ENCODE data around the gene ZNF366.

ZNF366 gene

GRCh38 chr5:72459089-72459661 is 48.0 kb downstream of the ZNF366 start:
- Histone ChIP-seq H3K4me3 (ENCODE audit: low read depth, low read length) (no peak overlapping the region), H3K4me1 (no peaks in the 10 kb centered on the region), H3K9me3 (no peaks in the 10 kb centered on the region), H3K36me3 (no peaks in the 10 kb centered on the region), H3K27me3 (no peaks in the 10 kb centered on the region)
- no peak for DNase-seq
- TF ChIP-seq, protein P1, sequence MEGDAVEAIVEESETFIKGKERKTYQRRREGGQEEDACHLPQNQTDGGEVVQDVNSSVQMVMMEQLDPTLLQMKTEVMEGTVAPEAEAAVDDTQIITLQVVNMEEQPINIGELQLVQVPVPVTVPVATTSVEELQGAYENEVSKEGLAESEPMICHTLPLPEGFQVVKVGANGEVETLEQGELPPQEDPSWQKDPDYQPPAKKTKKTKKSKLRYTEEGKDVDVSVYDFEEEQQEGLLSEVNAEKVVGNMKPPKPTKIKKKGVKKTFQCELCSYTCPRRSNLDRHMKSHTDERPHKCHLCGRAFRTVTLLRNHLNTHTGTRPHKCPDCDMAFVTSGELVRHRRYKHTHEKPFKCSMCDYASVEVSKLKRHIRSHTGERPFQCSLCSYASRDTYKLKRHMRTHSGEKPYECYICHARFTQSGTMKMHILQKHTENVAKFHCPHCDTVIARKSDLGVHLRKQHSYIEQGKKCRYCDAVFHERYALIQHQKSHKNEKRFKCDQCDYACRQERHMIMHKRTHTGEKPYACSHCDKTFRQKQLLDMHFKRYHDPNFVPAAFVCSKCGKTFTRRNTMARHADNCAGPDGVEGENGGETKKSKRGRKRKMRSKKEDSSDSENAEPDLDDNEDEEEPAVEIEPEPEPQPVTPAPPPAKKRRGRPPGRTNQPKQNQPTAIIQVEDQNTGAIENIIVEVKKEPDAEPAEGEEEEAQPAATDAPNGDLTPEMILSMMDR (IDR thresholded peaks at IDR 0.05; ENCODE audit: low read depth, low read length) = no peak

- no peaks in the 10 kb centered on the region for H3K27me3 ChIP-seq
- no peak for DNase-seq
- no peak overlapping the region for H3K4me3 ChIP-seq (ENCODE audit: low read depth, low read length)
- no peaks in the 10 kb centered on the region for H3K36me3 ChIP-seq
- TF ChIP-seq, protein P1 (IDR thresholded peaks at IDR 0.05; ENCODE audit: low read depth, low read length) = no peak
- H3K9me3 ChIP-seq = no peaks in the 10 kb centered on the region
- H3K4me1 ChIP-seq = no peaks in the 10 kb centered on the region
Measured at GRCh38 chr5:72458407-72458806, 48.8 kb downstream of the ZNF366 start.

- Histone ChIP-seq H3K4me1 (peaks cover 1% of the 10 kb centered on the region; the same call in 1 of the 2 replicates), H3K27me3 (no peaks in the 10 kb centered on the region), H3K9me3 (no peaks in the 10 kb centered on the region), H3K4me3 (ENCODE audit: low read depth, low read length) (no peak overlapping the region), H3K36me3 (no peaks in the 10 kb centered on the region)
- DNase-seq = no peak
- TF ChIP-seq, protein P1 (IDR thresholded peaks at IDR 0.05; ENCODE audit: low read depth, low read length) = no peak
Measured at GRCh38 chr5:72457491-72457890, 49.7 kb downstream of the ZNF366 start.

GRCh38 chr5:72456391-72457074 is 50.7 kb downstream of the ZNF366 start:
- Histone ChIP-seq H3K4me3 (ENCODE audit: low read depth, low read length) (no peak overlapping the region), H3K9me3 (no peaks in the 10 kb centered on the region), H3K36me3 (no peaks in the 10 kb centered on the region), H3K4me1 (peaks cover 10% of the 10 kb centered on the region), H3K27me3 (no peaks in the 10 kb centered on the region)
- no peak for DNase-seq
- TF ChIP-seq, protein P1 (IDR thresholded peaks at IDR 0.05; ENCODE audit: low read depth, low read length) = no peak

DNA sequence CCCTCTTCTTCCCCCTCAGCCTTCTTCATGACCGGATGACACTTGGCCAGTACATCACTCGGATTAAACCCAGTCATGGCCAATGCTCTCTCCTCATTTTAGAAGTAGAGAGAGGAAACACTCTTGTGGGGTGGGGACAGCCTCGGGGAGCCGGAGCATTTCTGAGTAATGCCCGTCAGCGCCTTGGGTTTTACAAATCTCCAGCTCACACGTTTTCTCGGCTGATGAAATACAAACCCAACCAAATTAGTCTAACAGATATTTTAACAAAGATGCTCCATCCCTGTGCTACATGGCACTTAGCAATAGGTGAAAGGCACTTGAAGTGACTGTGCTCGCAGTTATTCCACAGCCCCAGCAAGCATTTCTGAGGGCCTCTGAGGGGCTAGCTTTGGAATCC is 51.7 kb downstream of the ZNF366 start:
- TF ChIP-seq, protein P1 (IDR thresholded peaks at IDR 0.05; ENCODE audit: low read depth, low read length) = no peak
- DNase-seq = no peak
- peaks cover 10% of the 10 kb centered on the region for H3K4me1 ChIP-seq
- no peaks in the 10 kb centered on the region for H3K9me3 ChIP-seq
- no peaks in the 10 kb centered on the region for H3K36me3 ChIP-seq
- no peaks in the 10 kb centered on the region for H3K27me3 ChIP-seq
- H3K4me3 ChIP-seq (ENCODE audit: low read depth, low read length) = no peak overlapping the region

DNA sequence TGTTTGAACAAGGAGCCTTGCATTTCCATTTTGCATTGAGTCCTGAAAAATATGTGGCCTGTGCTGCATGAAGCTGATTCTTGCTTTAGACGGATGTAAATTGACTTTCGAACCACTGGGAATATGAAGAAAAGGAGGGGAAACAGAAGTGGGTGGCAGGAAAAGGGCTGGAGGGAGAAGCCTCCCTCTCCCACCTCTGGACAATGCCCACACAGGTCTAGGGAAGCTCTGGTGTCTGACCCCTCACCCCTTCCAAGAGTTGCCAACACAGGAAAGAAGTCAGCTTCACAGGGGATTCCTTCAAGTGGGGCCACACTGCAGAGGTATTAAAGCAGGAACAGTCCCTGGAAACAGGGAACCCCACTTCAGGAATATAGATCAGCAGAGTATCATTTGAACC is 52.2 kb downstream of the ZNF366 start:
- TF ChIP-seq, protein P1 (IDR thresholded peaks at IDR 0.05; ENCODE audit: low read depth, low read length) = no peak
- Histone ChIP-seq H3K9me3 (no peaks in the 10 kb centered on the region), H3K36me3 (no peaks in the 10 kb centered on the region), H3K4me3 (ENCODE audit: low read depth, low read length) (no peak overlapping the region), H3K4me1 (peaks cover 10% of the 10 kb centered on the region), H3K27me3 (no peaks in the 10 kb centered on the region)
- DNase-seq = no peak

Measured in BE2C (cell line).